ENCODE measurements around the gene PLA2G4B.

Gene PLA2G4B

GRCh38 chr15:41862515-41863116, 24.0 kb downstream of the PLA2G4B start:
- H3K27ac ChIP-seq (ENCODE audit: poor library complexity, severe bottlenecking): no peak overlapping the region
- no peaks in the 10 kb centered on the region for H3K36me3 ChIP-seq (ENCODE audit: low read depth)
- no peak for DNase-seq (ENCODE audit: low spot score)
- TF ChIP-seq CTCF (IDR thresholded peaks at IDR 0.05; ENCODE audit: poor library complexity, severe bottlenecking): no peak
- no peaks in the 10 kb centered on the region for H3K9me3 ChIP-seq (ENCODE audit: severe bottlenecking)
- no peak overlapping the region for H3K4me3 ChIP-seq (ENCODE audit: severe bottlenecking)
- no peaks in the 10 kb centered on the region for H3K27me3 ChIP-seq (ENCODE audit: insufficient read depth, poor library complexity, severe bottlenecking)
- H3K4me1 ChIP-seq (ENCODE audit: insufficient read depth, poor library complexity, severe bottlenecking): no peaks in the 10 kb centered on the region
- no peak for ATAC-seq (ENCODE audit: low read depth)

GRCh38 chr15:41865490-41866055, 26.9 kb downstream of the PLA2G4B start:
- Histone ChIP-seq H3K27ac (ENCODE audit: poor library complexity, severe bottlenecking) (no peak overlapping the region), H3K4me3 (ENCODE audit: severe bottlenecking) (no peak overlapping the region), H3K27me3 (ENCODE audit: insufficient read depth, poor library complexity, severe bottlenecking) (no peaks in the 10 kb centered on the region), H3K36me3 (ENCODE audit: low read depth) (no peaks in the 10 kb centered on the region), H3K9me3 (ENCODE audit: severe bottlenecking) (no peaks in the 10 kb centered on the region), H3K4me1 (ENCODE audit: insufficient read depth, poor library complexity, severe bottlenecking) (no peaks in the 10 kb centered on the region)
- no peak for ATAC-seq (ENCODE audit: low read depth)
- no peak for TF ChIP-seq CTCF (IDR thresholded peaks at IDR 0.05; ENCODE audit: poor library complexity, severe bottlenecking)
- no peak for DNase-seq (ENCODE audit: low spot score)

- H3K4me1 ChIP-seq (ENCODE audit: insufficient read depth, poor library complexity, severe bottlenecking): peaks cover 5% of the 10 kb centered on the region
- H3K9me3 ChIP-seq (ENCODE audit: severe bottlenecking): no peaks in the 10 kb centered on the region
- no peak overlapping the region for H3K27ac ChIP-seq (ENCODE audit: poor library complexity, severe bottlenecking)
- ATAC-seq (ENCODE audit: low read depth): no peak
- no peak for TF ChIP-seq CTCF (IDR thresholded peaks at IDR 0.05; ENCODE audit: poor library complexity, severe bottlenecking)
- DNase-seq (ENCODE audit: low spot score): no peak
- H3K27me3 ChIP-seq (ENCODE audit: insufficient read depth, poor library complexity, severe bottlenecking): no peaks in the 10 kb centered on the region
- H3K36me3 ChIP-seq (ENCODE audit: low read depth): no peaks in the 10 kb centered on the region
- H3K4me3 ChIP-seq (ENCODE audit: severe bottlenecking): no peak overlapping the region
Observed at GRCh38 chr15:41866263-41866703, 27.6 kb downstream of the PLA2G4B start.

- no peak for TF ChIP-seq CTCF (IDR thresholded peaks at IDR 0.05; ENCODE audit: poor library complexity, severe bottlenecking)
Observed at GRCh38 chr15:41866872-41867579, 28.4 kb downstream of the PLA2G4B start.

GRCh38 chr15:41868321-41868720, 29.7 kb downstream of the PLA2G4B start:
- no peak for DNase-seq (ENCODE audit: low spot score)
- no peak for TF ChIP-seq CTCF (IDR thresholded peaks at IDR 0.05; ENCODE audit: poor library complexity, severe bottlenecking)
- ATAC-seq (ENCODE audit: low read depth): no peak
- Histone ChIP-seq H3K4me1 (ENCODE audit: insufficient read depth, poor library complexity, severe bottlenecking) (peaks cover 5% of the 10 kb centered on the region), H3K9me3 (ENCODE audit: severe bottlenecking) (no peaks in the 10 kb centered on the region), H3K27me3 (ENCODE audit: insufficient read depth, poor library complexity, severe bottlenecking) (no peaks in the 10 kb centered on the region), H3K27ac (ENCODE audit: poor library complexity, severe bottlenecking) (no peak overlapping the region), H3K36me3 (ENCODE audit: low read depth) (no peaks in the 10 kb centered on the region), H3K4me3 (ENCODE audit: severe bottlenecking) (no peak overlapping the region)

More at GRCh38 chr15:41866872-41867579, 28.4 kb downstream of the PLA2G4B start:
- ATAC-seq (ENCODE audit: low read depth): no peak
- H3K36me3 ChIP-seq (ENCODE audit: low read depth): no peaks in the 10 kb centered on the region
- no peak overlapping the region for H3K4me3 ChIP-seq (ENCODE audit: severe bottlenecking)
- H3K9me3 ChIP-seq (ENCODE audit: severe bottlenecking): no peaks in the 10 kb centered on the region
- peaks cover 5% of the 10 kb centered on the region for H3K4me1 ChIP-seq (ENCODE audit: insufficient read depth, poor library complexity, severe bottlenecking)
- no peak overlapping the region for H3K27ac ChIP-seq (ENCODE audit: poor library complexity, severe bottlenecking)
- no peak for DNase-seq (ENCODE audit: low spot score)
- H3K27me3 ChIP-seq (ENCODE audit: insufficient read depth, poor library complexity, severe bottlenecking): no peaks in the 10 kb centered on the region

Data from RWPE2 (cell line).